GM23248 (cell line): ENCODE results near the gene LRRN4.

Experiments
- EZH2 ChIP-seq: fragments of 200-600 bp; sonication (generic); IDR thresholded peaks from 2 replicates; pipeline ENCODE4 v1.6.1; 2018; ENCODE audit warnings: antibody characterized with exemption, mild to moderate bottlenecking; ENCODE audit not compliant: insufficient read depth, poor library complexity, severe bottlenecking
- EZH2phosphoT487 ChIP-seq: fragments of 200-600 bp; sonication (generic); IDR thresholded peaks from 2 replicates; pipeline ENCODE4 v1.6.1; 2018; ENCODE audit warnings: antibody characterized with exemption, moderate library complexity, mild to moderate bottlenecking, low read depth; ENCODE audit not compliant: insufficient read depth

GRCh38 chr20:6034134-6034969 is 19.5 kb downstream of the LRRN4 start:
- no peak for TF ChIP-seq EZH2
- TF ChIP-seq EZH2phosphoT487: no peak
